ENCODE data around the gene EFEMP2. TPM values are rescaled to one million over a fixed set of nuclear protein-coding genes. Genes with fewer than 3 reads are reported as not detected.

Gene EFEMP2
- total and polyA plus RNA-seq, 10 of the 15 experiments (the other 5 are each of a cell fraction or from before 2014, with no cell fraction given): 0.24 to 13.2 (median 1.3) TPM; not detected in 1

DNA sequence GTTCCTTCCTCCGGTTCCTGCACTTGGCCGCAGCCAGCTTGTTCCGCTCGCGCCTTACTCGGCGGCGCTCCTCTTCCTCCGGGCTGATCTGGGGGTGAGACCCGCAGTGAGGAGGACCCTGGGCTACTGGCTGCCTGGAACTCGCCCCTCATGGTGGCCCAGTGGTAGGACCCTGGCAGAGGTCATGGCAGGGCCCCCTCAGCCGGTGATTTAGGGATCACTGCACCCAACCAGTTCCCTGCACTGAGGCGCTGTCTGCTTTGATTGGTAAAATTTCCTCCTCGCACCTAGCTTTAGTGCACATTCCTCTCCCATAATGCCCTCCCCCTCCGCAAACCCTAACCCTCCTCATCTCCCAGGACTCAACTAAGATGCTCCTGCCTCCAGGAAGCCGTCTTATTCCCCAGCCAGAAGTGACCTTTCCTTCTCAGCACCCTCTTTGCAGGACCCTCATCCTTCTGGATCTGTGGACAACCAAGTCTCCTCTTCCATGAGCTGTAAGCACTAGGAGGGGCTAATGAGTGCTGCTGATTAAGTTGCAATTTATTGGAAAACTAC is 21.5 kb upstream of the EFEMP2 start (continued):
- TF ChIP-seq, protein P1, sequence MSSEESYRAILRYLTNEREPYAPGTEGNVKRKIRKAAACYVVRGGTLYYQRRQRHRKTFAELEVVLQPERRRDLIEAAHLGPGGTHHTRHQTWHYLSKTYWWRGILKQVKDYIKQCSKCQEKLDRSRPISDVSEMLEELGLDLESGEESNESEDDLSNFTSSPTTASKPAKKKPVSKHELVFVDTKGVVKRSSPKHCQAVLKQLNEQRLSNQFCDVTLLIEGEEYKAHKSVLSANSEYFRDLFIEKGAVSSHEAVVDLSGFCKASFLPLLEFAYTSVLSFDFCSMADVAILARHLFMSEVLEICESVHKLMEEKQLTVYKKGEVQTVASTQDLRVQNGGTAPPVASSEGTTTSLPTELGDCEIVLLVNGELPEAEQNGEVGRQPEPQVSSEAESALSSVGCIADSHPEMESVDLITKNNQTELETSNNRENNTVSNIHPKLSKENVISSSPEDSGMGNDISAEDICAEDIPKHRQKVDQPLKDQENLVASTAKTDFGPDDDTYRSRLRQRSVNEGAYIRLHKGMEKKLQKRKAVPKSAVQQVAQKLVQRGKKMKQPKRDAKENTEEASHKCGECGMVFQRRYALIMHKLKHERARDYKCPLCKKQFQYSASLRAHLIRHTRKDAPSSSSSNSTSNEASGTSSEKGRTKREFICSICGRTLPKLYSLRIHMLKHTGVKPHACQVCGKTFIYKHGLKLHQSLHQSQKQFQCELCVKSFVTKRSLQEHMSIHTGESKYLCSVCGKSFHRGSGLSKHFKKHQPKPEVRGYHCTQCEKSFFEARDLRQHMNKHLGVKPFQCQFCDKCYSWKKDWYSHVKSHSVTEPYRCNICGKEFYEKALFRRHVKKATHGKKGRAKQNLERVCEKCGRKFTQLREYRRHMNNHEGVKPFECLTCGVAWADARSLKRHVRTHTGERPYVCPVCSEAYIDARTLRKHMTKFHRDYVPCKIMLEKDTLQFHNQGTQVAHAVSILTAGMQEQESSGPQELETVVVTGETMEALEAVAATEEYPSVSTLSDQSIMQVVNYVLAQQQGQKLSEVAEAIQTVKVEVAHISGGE (CRISPR knock-in tag; IDR thresholded peaks at IDR 0.05): peak; percentile 53
- TF ChIP-seq TCF3 (IDR thresholded peaks at IDR 0.05; ENCODE audit: borderline replicate concordance, insufficient read depth, low read depth, low read length) (0 out of 2 replicates have a peak, but pooled peaks have one; percentile 50), STAT1 (conservative IDR thresholded peaks at IDR 0.05) (no peak), BMI1 (IDR thresholded peaks at IDR 0.05; ENCODE audit: borderline replicate concordance) (no peak), TAF1 (IDR thresholded peaks at IDR 0.05; ENCODE audit: borderline replicate concordance, low read depth, low read length) (peak; percentile 38; the same call in 1 of the 2 replicates), SRF (IDR thresholded peaks at IDR 0.05; ENCODE audit: low read depth in 2 of 2, low read length in 2 of 2) (peak in 1 of 2 experiments; percentile 18; a peak in 1 of 4 replicates), BRCA1 (IDR thresholded peaks at IDR 0.05; ENCODE audit: low read depth, low read length) (no peak), DPF2 (IDR thresholded peaks at IDR 0.05) (no peak), BACH1 (IDR thresholded peaks at IDR 0.05; ENCODE audit: borderline replicate concordance) (peak; percentile 44; the same call in 1 of the 2 replicates), NR2F1 (conservative IDR thresholded peaks at IDR 0.05) (peak; percentile 46; the same call in 1 of the 2 replicates), ZSCAN29 (IDR thresholded peaks at IDR 0.05) (no peak), ZZZ3 (IDR thresholded peaks at IDR 0.05; ENCODE audit: control insufficient read depth, insufficient read length, low read depth) (no peak), BCL11A (IDR thresholded peaks at IDR 0.05; ENCODE audit: low read depth, low read length) (no peak), HDGF (IDR thresholded peaks at IDR 0.05) (0 out of 2 replicates have a peak, but pooled peaks have one; percentile 16), POLR2A (IDR thresholded peaks at IDR 0.05; ENCODE audit: low read depth, low read length) (peak; percentile 83), POLR2AphosphoS5 (IDR thresholded peaks at IDR 0.05; ENCODE audit: low read length) (peak; percentile 71), TCF12 (IDR thresholded peaks at IDR 0.05; ENCODE audit: low read depth, low read length) (no peak), NBN (IDR thresholded peaks at IDR 0.05) (no peak), SUZ12 (IDR thresholded peaks at IDR 0.05; ENCODE audit: unreplicated experiment) (no peak), ESRRA (IDR thresholded peaks at IDR 0.05; ENCODE audit: low read length) (no peak), ATF7 (IDR thresholded peaks at IDR 0.05; ENCODE audit: low read depth) (peak; percentile 22; the same call in 1 of the 2 replicates), LARP7 (IDR thresholded peaks at IDR 0.05) (0 out of 2 replicates have a peak, but pooled peaks have one; percentile 25)
- TF ChIP-seq, protein P2, sequence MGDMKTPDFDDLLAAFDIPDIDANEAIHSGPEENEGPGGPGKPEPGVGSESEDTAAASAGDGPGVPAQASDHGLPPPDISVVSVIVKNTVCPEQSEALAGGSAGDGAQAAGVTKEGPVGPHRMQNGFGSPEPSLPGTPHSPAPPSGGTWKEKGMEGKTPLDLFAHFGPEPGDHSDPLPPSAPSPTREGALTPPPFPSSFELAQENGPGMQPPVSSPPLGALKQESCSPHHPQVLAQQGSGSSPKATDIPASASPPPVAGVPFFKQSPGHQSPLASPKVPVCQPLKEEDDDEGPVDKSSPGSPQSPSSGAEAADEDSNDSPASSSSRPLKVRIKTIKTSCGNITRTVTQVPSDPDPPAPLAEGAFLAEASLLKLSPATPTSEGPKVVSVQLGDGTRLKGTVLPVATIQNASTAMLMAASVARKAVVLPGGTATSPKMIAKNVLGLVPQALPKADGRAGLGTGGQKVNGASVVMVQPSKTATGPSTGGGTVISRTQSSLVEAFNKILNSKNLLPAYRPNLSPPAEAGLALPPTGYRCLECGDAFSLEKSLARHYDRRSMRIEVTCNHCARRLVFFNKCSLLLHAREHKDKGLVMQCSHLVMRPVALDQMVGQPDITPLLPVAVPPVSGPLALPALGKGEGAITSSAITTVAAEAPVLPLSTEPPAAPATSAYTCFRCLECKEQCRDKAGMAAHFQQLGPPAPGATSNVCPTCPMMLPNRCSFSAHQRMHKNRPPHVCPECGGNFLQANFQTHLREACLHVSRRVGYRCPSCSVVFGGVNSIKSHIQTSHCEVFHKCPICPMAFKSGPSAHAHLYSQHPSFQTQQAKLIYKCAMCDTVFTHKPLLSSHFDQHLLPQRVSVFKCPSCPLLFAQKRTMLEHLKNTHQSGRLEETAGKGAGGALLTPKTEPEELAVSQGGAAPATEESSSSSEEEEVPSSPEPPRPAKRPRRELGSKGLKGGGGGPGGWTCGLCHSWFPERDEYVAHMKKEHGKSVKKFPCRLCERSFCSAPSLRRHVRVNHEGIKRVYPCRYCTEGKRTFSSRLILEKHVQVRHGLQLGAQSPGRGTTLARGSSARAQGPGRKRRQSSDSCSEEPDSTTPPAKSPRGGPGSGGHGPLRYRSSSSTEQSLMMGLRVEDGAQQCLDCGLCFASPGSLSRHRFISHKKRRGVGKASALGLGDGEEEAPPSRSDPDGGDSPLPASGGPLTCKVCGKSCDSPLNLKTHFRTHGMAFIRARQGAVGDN (IDR thresholded peaks at IDR 0.05): peak; percentile 47; the same call in 1 of the 2 replicates

Measured in GM12878 (cell line).